Activated T-cell treated with anti-CD3 and anti-CD28 coated beads, Interleukin-2, amount 50 U/mL, for 24 hours (primary cell): ENCODE measurements around the gene PGAP6.
"Not testable (repeated sequence)": the region's sequence is repeated elsewhere in the genome, so short reads cannot be mapped to it uniquely, and the experiment has no call there.

ENCODE experiments used
- DNase-seq: peaks from one replicate; pipeline ENCODE4 v3.0.0-alpha.2; 2020
- H3K27ac Mint-ChIP-seq: 2 replicates; pipeline ENCODE4 v1.8.0; 2020; ENCODE audit warnings: mild to moderate bottlenecking, mixed read lengths
- H3K27me3 Mint-ChIP-seq: 2 replicates; pipeline ENCODE4 v1.8.0; 2020; ENCODE audit warnings: mixed read lengths
- H3K36me3 Mint-ChIP-seq: 2 replicates; pipeline ENCODE4 v1.8.0; 2020; ENCODE audit warnings: low read depth, mixed read lengths
- H3K4me1 Mint-ChIP-seq: 2 replicates; pipeline ENCODE4 v1.8.0; 2020; ENCODE audit warnings: low read depth, mixed read lengths
- H3K4me3 Mint-ChIP-seq: 2 replicates; pipeline ENCODE4 v1.8.0; 2020; ENCODE audit warnings: mild to moderate bottlenecking, moderate library complexity, mixed read lengths
- H3K9me3 Mint-ChIP-seq: 2 replicates; pipeline ENCODE4 v1.8.0; 2020; ENCODE audit warnings: mixed read lengths

PGAP6 gene

GRCh38 chr16:345772-346171 is 36.0 kb downstream of the PGAP6 start:
- H3K4me3 Mint-ChIP-seq = no peak overlapping the region
- peaks cover 82% of the 10 kb centered on the region for H3K4me1 Mint-ChIP-seq
- peak overlapping the region; percentile 55 for H3K27ac Mint-ChIP-seq
- no peaks in the 10 kb centered on the region for H3K27me3 Mint-ChIP-seq
- H3K9me3 Mint-ChIP-seq = no peaks in the 10 kb centered on the region
- DNase-seq = no peak
- H3K36me3 Mint-ChIP-seq = peaks cover 74% of the 10 kb centered on the region

GRCh38 chr16:342455-343213 is 39.1 kb downstream of the PGAP6 start:
- no peaks in the 10 kb centered on the region for H3K27me3 Mint-ChIP-seq
- H3K4me1 Mint-ChIP-seq = peaks cover 79% of the 10 kb centered on the region
- peak overlapping the region; percentile 45 for H3K27ac Mint-ChIP-seq
- H3K9me3 Mint-ChIP-seq = no peaks in the 10 kb centered on the region
- peaks cover 61% of the 10 kb centered on the region for H3K36me3 Mint-ChIP-seq
- no peak for DNase-seq
- no peak overlapping the region for H3K4me3 Mint-ChIP-seq

- peaks cover 75% of the 10 kb centered on the region for H3K4me1 Mint-ChIP-seq
- H3K36me3 Mint-ChIP-seq = peaks cover 54% of the 10 kb centered on the region
- not testable (repeated sequence) for H3K27ac Mint-ChIP-seq, H3K9me3 Mint-ChIP-seq, H3K27me3 Mint-ChIP-seq, H3K4me3 Mint-ChIP-seq, DNase-seq
Observed at GRCh38 chr16:341974-342336, 39.8 kb downstream of the PGAP6 start.

- not testable (repeated sequence) for H3K4me3 Mint-ChIP-seq, H3K9me3 Mint-ChIP-seq, H3K27me3 Mint-ChIP-seq, H3K27ac Mint-ChIP-seq, DNase-seq
- Mint-ChIP-seq H3K4me1 (peaks cover 71% of the 10 kb centered on the region), H3K36me3 (peaks cover 48% of the 10 kb centered on the region)
Observed at GRCh38 chr16:341095-341973, 40.4 kb downstream of the PGAP6 start.

GRCh38 chr16:340370-341091 is 41.2 kb downstream of the PGAP6 start:
- no peak for DNase-seq
- H3K4me1 Mint-ChIP-seq = peaks cover 69% of the 10 kb centered on the region

GRCh38 chr16:339680-340079 is 42.1 kb downstream of the PGAP6 start:
- Mint-ChIP-seq H3K27ac (peak overlapping the region; percentile 33), H3K9me3 (no peaks in the 10 kb centered on the region), H3K36me3 (peaks cover 32% of the 10 kb centered on the region), H3K27me3 (no peaks in the 10 kb centered on the region), H3K4me1 (peaks cover 69% of the 10 kb centered on the region), H3K4me3 (no peak overlapping the region)
- no peak for DNase-seq

More at GRCh38 chr16:340370-341091, 41.2 kb downstream of the PGAP6 start:
- H3K27me3 Mint-ChIP-seq = no peaks in the 10 kb centered on the region
- no peaks in the 10 kb centered on the region for H3K9me3 Mint-ChIP-seq
- no peak overlapping the region for H3K27ac Mint-ChIP-seq
- H3K36me3 Mint-ChIP-seq = peaks cover 40% of the 10 kb centered on the region
- no peak overlapping the region for H3K4me3 Mint-ChIP-seq

- H3K4me3 Mint-ChIP-seq = no peak overlapping the region
- H3K9me3 Mint-ChIP-seq = no peaks in the 10 kb centered on the region
- no peak overlapping the region for H3K27ac Mint-ChIP-seq
- no peak for DNase-seq
- H3K4me1 Mint-ChIP-seq = peaks cover 71% of the 10 kb centered on the region
- H3K27me3 Mint-ChIP-seq = no peaks in the 10 kb centered on the region
- peaks cover 17% of the 10 kb centered on the region for H3K36me3 Mint-ChIP-seq
Observed at GRCh38 chr16:337975-338575, 43.7 kb downstream of the PGAP6 start.

- H3K27me3 Mint-ChIP-seq = no peaks in the 10 kb centered on the region
- H3K4me1 Mint-ChIP-seq = peaks cover 69% of the 10 kb centered on the region
Observed at GRCh38 chr16:337437-337836, 44.3 kb downstream of the PGAP6 start.

GRCh38 chr16:336269-336668 is 45.5 kb downstream of the PGAP6 start:
- H3K4me3 Mint-ChIP-seq = no peak overlapping the region
- H3K27ac Mint-ChIP-seq = peak overlapping the region; percentile 3
- H3K4me1 Mint-ChIP-seq = peaks cover 70% of the 10 kb centered on the region
- H3K36me3 Mint-ChIP-seq = peaks cover 3% of the 10 kb centered on the region
- H3K27me3 Mint-ChIP-seq = no peaks in the 10 kb centered on the region
- DNase-seq = no peak
- no peaks in the 10 kb centered on the region for H3K9me3 Mint-ChIP-seq

More at GRCh38 chr16:337437-337836, 44.3 kb downstream of the PGAP6 start:
- DNase-seq = no peak
- Mint-ChIP-seq H3K27ac (no peak overlapping the region), H3K9me3 (no peaks in the 10 kb centered on the region), H3K4me3 (no peak overlapping the region), H3K36me3 (peaks cover 11% of the 10 kb centered on the region)

- peaks cover 72% of the 10 kb centered on the region for H3K4me1 Mint-ChIP-seq
Observed at GRCh38 chr16:334861-335632, 46.7 kb downstream of the PGAP6 start.

GRCh38 chr16:334164-334832 is 47.5 kb downstream of the PGAP6 start:
- not testable (repeated sequence) for DNase-seq, H3K4me3 Mint-ChIP-seq, H3K9me3 Mint-ChIP-seq, H3K36me3 Mint-ChIP-seq, H3K27me3 Mint-ChIP-seq, H3K27ac Mint-ChIP-seq
- peaks cover 67% of the 10 kb centered on the region for H3K4me1 Mint-ChIP-seq

More at GRCh38 chr16:334861-335632, 46.7 kb downstream of the PGAP6 start:
- H3K9me3 Mint-ChIP-seq, H3K27me3 Mint-ChIP-seq, H3K27ac Mint-ChIP-seq, H3K4me3 Mint-ChIP-seq, DNase-seq, H3K36me3 Mint-ChIP-seq: not testable (repeated sequence)

GRCh38 chr16:333406-334094 is 48.2 kb downstream of the PGAP6 start:
- DNase-seq = no peak
- no peaks in the 10 kb centered on the region for H3K9me3 Mint-ChIP-seq
- H3K27ac Mint-ChIP-seq = no peak overlapping the region
- peaks cover 63% of the 10 kb centered on the region for H3K4me1 Mint-ChIP-seq
- no peak overlapping the region for H3K4me3 Mint-ChIP-seq
- peaks cover 4% of the 10 kb centered on the region for H3K36me3 Mint-ChIP-seq
- H3K27me3 Mint-ChIP-seq = no peaks in the 10 kb centered on the region
